GM18519 (cell line): ENCODE measurements around the gene CYP4F12.
"Not testable (repeated sequence)": the region's sequence is repeated elsewhere in the genome, so short reads cannot be mapped to it uniquely, and the experiment has no call there.

Experiments
- ATAC-seq: cut with Tn5 transposase; IDR thresholded peaks from one replicate; pipeline ENCODE4 v1.9.1; 2021; ENCODE audit warnings: mild to moderate bottlenecking, moderate library complexity; ENCODE audit not compliant: unreplicated experiment, low FRiP score

The CYP4F12 gene

GRCh38 chr19:15649526-15649925, 23.4 kb upstream of the CYP4F12 start:
- no peak for ATAC-seq

- not testable (repeated sequence) for ATAC-seq
Observed at GRCh38 chr19:15650123-15650522, 22.8 kb upstream of the CYP4F12 start.

DNA sequence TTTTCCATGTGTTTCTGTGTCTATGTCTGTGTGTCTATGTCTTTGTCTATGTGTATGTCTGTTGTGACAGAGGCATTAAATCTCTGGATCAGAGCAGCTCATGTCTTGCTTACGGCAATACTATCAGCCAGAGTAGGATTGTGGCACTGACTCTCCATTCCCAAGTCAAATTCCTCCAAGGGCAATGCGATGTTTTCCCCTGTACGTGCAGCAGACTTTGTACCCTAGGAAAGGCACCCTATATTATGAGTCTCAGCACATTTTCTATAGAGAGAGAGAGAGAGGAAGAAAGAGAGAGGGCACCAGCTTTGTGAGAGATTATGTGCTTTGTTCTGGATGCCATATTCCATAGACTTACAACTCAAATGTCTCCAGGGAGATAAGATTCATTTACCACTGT, 21.1 kb upstream of the CYP4F12 start:
- no peak for ATAC-seq

DNA sequence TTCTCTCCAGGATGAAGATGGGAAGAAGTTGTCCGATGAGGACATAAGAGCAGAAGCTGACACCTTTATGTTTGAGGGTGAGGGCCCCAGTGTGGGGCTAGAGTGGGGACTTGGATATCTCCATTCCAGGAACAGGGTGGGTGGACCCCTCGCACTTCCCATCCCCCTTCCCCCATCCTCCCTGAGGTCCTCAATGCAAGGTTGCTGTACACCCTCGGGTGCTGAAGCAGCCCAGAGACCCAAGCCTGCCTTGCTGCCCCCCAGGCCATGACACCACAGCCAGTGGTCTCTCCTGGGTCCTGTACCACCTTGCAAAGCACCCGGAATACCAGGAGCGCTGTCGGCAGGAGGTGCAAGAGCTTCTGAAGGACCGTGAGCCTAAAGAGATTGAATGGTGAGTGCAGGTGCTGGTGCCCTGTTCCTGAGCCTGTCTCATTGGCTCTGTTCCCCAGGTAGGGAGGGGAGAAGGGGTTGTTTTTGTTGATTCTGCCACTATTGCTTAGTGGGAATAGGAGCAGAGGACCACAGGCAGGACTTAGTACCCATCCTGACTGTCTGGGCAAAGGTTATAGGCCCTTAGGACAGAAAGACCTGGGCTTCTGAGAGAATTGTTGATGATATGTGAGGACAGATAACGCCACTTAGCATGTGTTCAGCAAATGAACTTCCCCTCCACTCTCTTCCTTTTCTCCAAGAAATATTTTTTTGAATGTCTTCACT, 20.2 kb upstream of the CYP4F12 start:
- no peak for ATAC-seq

- no peak for ATAC-seq
Observed at GRCh38 chr19:15656467-15656866, 16.4 kb upstream of the CYP4F12 start.

DNA sequence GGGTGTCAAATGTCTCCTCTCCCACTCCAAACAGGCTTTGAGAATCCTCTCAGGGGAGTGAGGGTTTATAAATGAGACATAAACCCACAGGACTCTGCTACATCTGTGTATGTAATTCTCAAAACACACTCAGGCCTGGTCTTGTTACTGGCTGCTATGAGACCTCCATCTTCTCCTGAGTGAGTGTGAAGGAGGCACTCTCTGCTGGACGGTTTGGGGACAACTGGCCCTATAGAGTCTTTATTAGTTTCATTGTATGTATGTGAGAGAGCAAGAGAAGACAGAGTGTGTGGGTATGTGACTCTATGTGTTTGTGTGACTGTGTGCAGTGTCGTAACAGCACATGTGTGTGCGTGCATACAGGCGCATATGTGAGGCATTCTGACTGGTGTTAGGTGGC, 9.6 kb upstream of the CYP4F12 start:
- ATAC-seq, result no peak

DNA sequence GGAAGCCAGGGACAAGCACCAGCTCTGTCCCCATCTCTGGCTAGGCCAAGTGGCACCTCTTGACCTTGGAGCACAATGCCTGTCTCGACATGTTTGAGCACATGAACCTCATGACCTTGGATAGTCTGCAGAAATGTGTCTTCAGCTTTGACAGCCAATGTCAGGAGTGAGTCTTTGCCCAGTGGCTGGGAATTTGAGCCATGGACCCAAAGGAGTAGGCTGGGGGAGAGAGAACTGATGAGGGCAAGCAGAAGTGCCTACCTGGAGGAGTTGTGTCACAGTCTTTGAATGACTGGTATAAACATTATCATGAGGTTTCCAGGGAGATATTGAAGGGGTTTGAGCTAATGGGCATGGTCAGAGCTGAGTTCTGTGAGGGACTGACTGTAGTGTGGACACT, 6.7 kb upstream of the CYP4F12 start:
- no peak for ATAC-seq

GRCh38 chr19:15666883-15667282, 6.0 kb upstream of the CYP4F12 start:
- no peak for ATAC-seq

DNA sequence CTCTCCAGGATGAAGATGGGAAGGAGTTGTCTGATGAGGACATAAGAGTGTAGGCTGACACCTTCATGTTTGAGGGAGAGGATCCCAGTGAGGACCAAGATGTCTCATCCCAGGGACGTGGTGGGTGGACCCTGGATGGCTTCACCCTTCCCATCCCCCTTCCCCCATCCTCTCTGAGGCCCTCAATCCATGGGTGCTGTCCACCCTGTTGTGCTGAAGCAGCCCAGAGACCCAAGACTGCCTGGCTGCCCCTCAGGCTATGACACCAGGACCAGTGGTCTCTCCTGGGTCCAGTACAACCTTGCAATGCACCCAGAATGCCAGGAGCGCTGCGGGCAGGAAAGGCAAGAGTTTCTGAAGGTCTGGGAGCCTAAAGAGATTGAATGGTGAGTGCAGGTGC, 3.4 kb upstream of the CYP4F12 start:
- no peak for ATAC-seq

- ATAC-seq, result no peak
Observed at GRCh38 chr19:15669891-15670290, 3.0 kb upstream of the CYP4F12 start.

DNA sequence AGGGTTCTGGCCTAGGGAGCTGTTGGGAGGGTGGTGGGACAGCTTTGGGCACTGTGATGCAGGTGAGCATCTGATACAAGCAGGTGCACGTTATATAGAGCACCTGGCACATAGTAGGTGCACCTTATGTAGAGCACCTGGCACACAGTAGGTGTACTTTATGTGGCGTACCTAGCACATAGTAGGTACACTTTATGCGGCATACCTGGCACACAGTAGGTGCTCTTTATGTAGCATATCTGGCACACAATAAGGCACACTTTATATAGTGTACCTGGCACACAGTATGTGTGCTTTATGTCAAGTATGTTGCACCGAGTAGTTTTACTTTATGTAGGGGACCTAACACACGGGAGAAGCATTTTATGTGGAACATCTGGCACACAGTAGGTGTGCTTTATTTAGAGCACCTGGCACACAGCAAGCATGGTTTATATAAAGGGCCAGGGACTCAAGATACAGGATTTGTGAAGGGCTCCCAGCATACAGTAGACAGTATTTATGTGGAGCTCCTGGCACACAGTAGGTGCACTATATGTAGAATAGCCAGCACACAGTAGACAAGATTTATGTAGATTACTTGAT, 1.6 kb upstream of the CYP4F12 start:
- ATAC-seq, result no peak

- ATAC-seq, result no peak
Observed at GRCh38 chr19:15671891-15672579, 852 bp upstream of the CYP4F12 start.

DNA sequence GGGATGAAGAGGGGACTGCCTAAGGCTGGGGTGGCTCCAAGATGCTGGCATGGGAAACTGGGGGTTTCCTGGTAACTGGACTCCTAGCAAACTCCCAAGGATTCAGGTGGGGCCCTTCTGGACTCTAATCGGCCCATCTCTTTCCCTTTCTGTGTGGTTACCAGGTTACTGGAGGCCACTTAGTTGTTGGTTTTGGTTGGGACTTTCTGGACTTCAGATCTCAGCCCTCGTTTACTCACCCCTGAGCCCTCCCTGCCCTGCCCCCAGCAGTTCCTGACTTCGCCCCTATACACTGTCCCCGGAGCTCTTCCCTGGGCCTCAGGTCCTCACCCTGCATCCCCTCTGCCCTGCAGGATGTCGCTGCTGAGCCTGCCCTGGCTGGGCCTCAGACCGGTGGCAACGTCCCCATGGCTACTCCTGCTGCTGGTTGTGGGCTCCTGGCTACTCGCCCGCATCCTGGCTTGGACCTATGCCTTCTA, 328 bp downstream of the CYP4F12 start:
- ATAC-seq, result no peak

DNA sequence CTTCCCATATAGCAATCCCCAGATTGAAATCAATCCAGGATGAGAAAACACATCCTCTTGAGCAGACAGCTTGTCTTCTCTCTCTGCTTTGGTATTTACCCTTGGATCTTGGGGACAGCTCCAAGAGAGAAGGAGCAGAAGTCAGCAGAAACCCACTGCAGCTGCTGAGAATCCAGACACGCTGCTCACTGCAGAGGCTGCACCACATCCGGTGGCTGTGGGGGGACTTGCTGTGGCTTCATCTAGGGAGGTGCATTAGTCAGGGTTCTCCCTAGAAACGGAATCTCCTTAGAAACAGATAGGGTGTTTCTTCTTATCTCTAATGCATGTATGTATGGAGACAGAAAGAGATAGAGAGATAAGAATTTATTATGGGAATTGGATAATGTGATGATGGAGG, 2.7 kb downstream of the CYP4F12 start:
- no peak for ATAC-seq

DNA sequence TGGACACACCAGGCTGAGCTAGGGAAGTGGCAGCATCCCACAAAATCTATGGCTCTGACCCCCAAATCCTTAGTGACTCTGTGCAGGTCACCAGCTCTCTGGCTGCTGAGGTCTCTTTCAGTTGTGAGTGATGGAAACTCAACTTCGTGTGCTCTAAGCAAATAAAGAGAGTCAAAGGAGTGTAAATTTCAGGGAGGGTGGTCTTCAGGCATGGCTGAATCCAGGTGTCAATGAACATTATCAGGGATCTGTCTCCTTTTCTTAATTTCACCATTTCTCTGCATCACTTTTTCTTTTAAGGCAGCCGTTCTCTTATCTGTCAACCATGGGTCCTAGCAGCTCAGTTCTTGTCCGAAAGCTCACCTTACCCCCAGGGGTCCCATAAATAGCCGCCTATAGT, 6.2 kb downstream of the CYP4F12 start:
- no peak for ATAC-seq

DNA sequence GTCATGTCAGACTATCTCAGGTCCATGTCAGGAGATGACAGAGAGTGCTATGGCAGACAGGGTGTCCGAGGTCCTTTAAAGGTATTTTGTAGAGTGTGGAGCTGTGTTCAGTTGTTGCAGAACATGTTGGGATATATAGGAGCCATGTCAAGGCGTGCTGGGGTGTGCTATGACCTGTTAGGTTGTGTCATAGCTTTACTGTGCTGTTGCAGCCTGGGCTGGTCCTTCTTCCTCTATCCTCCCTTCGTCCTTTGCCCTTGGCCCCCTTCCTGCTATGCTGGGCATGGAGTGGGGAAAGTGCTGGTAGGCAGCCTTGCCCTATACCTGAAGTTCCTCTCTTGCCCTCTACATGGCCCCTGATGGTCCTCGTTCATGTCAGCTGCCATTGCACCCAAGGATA, 7.0 kb downstream of the CYP4F12 start:
- not testable (repeated sequence) for ATAC-seq

GRCh38 chr19:15680478-15681322, 7.8 kb downstream of the CYP4F12 start:
- no peak for ATAC-seq

DNA sequence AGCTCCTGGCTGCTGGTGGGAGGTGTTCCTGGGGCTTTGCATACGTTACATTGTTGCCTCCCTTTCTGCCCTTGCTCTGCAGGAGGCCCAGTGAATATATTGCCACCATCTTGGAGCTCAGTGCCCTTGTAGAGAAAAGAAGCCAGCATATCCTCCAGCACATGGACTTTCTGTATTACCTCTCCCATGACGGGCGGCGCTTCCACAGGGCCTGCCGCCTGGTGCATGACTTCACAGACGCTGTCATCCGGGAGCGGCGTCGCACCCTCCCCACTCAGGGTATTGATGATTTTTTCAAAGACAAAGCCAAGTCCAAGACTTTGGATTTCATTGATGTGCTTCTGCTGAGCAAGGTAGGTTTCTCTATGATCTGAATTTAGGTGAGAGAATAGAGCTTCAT, 10.5 kb downstream of the CYP4F12 start:
- no peak for ATAC-seq

DNA sequence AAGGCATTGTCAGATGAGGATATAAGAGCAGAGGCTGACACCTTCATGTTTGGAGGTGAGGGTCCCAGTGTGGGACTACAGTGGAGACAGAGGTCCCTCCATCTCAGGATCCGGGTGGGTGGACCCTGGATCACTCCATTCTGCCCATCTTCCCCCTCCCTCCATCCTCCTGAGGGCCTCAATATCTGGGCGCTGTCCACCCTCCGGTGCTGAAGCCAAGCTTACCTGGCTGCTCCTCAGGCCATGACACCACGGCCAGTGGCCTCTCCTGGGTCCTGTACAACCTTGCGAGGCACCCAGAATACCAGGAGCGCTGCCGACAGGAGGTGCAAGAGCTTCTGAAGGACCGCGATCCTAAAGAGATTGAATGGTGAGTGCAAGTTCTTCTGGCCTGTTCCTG, 11.9 kb downstream of the CYP4F12 start:
- no peak for ATAC-seq

DNA sequence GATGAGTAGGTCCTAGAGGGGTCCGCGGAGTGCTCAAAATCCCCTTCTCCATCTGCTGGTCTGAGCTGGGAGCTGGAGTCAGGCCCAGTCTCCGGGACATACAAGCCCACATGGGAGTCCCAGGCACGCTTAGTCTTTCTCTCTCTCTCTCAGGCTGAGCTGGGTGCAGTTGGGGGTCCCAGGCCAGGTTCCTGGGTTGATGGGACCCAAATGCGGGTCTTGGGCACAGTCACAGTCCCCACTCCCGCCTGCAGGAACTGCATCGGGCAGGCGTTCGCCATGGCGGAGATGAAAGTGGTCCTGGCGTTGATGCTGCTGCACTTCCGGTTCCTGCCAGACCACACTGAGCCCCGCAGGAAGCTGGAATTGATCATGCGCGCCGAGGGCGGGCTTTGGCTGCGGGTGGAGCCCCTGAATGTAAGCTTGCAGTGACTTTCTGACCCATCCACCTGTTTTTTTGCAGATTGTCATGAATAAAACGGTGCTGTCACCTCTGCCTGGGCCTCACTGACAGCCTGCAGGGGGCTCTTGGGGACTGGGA, 23.8 kb downstream of the CYP4F12 start:
- no peak for ATAC-seq
